CD4-positive, alpha-beta T cell treated with Interleukin-12 subunit alpha and Interleukin-12 subunit beta, for 1 hour (primary cell): ENCODE measurements around the gene SPRR1A.
"Not testable (repeated sequence)": the region's sequence is repeated elsewhere in the genome, so short reads cannot be mapped to it uniquely, and the experiment has no call there.

Experiments
- DNase-seq: peaks from one replicate; pipeline ENCODE4 v3.0.0-alpha.2; 2020

SPRR1A gene

DNA sequence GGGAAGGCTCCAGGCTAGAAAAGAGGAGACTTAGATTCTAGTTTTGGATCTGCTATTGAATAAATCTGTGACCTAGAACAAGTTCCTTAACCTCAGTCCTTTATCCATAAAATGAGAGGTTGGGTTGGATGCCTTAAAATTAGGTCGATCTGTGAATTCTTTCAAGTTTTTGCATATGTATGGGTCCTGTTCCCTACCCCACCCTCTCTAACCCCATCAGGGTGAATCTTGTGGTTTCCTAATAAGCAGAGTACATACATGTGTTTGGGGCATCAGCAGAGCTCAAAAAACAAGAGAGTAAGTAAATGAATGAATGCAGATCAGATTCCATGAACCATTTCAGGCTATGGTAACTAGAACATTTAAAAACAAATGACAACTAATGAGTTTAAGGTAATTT, 7.2 kb upstream of the SPRR1A start:
- DNase-seq, result no peak

DNA sequence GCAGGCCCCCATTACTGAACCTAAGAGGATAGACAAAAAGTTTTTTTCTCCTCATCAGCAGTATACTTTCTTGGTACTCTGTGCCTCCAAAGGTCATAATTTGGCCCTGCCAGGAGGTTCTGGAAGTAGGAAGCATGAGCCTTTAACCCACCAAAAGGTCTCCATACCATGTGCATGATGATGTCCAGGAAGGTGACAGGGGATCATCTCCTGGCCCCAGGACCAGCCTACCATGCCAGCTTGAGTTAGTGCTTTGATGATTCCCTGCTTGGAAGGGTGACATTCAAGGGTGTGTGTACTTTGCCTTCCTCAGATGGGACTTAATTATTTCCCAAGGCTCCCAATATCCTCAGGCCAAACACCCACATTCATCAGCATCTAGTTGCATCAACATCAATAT, 6.3 kb upstream of the SPRR1A start:
- no peak for DNase-seq

DNA sequence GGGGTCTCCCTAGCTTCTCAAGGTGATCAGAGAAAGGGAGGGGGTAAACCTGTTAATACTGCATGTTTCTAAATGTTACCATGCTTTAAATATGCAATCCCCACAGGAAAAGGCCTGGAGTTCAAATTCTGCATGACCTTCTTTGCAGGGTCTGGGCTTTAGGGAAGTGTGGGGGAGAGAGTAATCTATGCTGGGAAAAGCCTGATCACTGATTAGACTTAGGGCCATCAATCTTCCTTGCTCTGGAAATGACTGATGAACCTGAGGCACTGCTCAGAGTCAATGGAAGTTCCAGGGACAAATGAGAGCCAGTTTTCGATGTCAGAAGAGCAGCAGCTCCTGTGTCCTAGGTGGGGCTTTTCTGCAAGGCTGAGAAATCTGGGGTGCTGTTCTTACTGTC, 3.2 kb upstream of the SPRR1A start:
- no peak for DNase-seq

DNA sequence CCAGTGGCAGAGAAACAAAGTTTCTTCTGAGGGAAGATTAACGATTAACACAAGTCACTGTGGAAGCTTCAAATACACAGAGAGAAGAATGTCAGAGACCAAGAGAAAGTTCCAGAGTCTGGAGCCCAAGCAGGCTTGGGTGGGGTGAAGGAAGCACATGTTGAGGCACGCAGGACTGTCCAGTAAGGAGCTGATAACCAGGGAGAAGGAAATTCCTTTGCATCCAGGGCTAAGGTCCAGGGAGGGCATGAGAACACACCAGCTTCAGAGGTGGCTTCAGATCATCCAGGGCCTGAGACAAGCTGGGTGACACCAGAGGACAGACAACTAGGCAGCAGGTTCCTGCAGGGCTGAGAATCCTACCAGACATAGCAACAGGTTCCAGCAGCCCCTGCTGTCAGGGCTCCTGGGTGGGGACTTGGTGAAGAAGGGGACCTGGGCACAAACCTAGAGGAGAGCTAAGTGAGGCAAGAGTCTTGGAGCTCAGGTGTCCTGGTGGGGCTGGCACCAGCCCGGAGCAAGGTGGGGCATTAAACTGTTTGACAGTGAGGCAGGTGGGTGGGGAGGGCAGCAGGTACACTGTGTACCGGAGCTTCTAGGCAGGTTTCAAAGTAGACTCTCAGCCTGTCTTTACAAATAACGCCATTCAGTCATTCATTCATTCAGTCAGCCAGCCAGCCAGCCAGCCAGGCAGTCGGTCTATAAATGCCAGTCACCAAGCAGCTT, 2.6 kb upstream of the SPRR1A start:
- DNase-seq, result no peak

DNA sequence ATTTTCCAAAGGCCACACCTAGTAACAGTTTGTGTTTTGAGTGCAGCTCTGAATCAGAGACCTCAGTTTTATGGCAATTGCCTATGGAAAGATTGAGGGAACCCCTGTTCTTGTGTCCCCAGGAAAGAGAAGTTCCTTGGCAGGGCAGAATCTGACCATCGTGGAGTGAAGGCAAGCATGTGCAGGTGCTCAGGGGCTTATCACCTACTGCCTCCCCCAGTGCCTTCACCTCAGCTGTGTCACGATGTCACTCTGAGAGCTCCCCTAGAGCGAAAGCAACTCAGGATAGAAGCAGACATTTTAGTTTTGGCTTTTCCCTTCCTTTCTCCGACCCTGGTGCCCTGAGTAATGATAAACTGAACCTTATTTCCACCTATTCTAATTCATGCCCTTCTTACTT, 1.8 kb upstream of the SPRR1A start:
- DNase-seq, result no peak

DNA sequence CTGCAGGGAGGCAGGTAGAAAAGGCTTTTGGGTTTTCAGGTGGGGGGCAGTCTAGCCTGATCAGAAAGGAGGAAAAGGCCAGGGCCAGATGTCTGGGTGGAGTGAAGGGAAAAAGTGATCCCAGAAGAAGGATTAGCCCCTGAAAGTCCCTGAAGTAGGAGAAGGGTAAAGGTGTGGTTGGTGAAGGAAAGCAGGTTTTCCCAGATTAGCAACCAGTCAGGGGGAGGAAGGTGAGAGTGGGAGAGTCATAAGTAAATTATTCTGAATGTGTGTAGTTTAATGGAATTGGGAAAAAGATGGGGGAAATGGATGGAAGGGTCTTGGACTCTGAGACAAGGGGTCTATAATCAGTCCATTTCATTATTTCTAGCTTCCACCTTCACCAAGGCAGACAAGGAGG, 647 bp upstream of the SPRR1A start:
- DNase-seq, result no peak

DNA sequence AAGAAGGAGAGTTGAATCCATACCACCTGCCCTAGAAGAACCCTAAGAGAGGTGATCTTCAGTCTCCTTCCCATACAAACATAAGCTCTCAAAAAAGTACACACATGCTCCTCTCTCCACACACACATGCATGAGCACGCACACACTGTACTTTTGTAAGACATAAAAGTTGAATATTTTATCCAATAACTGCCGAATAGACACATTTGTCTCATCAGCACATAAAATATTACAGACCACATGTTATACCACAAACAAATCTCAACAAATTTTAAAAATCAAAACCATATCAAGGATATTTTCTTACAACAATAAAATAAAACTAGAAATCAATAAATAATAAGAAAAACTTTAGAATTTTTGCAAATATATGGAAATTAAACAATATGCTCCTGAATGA, 2.7 kb downstream of the SPRR1A start:
- no peak for DNase-seq

DNA sequence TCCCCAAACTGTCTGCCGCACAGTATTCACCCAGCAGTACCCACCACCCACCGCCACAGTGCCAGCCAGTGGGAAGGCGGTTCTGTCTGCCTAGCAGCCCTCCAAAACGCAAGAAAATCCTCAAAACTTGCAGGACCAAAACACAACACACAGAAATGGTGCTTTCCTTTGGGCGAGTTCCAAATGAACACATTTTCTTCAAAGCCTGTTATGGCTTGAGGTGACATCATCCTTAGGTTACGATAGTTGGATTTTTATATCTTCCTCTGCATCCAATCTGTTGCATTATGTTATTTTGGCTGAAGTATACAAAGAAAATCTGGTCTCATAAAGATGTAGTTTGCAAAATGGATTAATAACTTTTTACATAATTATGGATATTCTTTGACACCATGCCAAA, 9.3 kb downstream of the SPRR1A start:
- no peak for DNase-seq

DNA sequence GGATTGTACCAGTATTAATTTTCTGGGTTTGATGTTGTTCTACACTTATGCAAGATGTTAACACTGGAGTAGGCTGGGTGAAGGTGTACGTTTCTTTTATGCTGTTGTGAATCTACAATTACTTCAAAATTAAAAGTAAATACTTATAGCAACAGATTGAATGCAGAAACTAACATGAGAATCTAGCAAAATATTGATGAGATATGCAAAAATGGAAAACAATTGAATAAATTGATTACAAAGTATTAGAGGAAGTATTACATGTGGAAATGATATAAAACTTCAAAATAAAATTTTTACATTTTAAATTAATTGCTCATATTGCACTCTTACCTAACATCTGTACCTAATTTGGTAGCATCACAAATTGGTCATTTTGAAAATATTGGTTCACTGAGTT, 12.0 kb downstream of the SPRR1A start:
- DNase-seq, result no peak

DNA sequence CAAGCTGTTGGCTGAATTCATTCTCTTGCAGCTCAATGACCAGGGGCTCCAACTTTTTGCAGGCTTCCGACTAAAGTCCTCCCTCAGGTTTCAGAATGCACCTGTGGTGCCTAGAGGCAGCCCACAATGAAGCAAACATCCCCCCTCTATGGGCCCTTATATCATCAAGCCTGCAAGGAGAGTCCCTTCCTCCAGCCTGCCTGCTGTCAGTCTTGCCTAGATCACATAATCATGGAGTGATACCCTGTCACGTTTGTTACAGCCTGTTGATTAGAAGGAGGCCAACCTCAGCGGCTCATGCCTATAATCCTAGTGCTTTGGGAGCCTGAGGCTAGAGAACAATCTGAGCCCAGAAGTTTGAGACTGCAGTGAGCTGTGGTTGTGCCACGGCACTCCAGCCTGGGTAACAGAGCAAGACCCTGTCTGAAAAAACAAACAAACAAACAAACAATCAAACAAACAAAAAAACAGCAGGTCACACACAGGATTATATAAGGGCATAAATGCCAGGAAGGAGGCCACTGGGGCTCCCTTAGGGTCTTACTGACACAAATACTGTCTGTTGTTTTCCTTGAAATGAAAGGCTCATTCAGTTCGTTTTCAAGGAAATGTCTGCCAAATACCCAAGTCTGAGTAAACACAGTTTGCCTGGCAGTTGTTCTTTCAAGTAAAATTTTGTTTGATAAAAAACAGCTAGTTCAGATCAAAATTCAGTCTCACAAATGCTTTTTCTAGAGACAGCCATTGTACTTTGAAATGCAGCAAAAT, 12.9 kb downstream of the SPRR1A start:
- DNase-seq, result no peak

DNA sequence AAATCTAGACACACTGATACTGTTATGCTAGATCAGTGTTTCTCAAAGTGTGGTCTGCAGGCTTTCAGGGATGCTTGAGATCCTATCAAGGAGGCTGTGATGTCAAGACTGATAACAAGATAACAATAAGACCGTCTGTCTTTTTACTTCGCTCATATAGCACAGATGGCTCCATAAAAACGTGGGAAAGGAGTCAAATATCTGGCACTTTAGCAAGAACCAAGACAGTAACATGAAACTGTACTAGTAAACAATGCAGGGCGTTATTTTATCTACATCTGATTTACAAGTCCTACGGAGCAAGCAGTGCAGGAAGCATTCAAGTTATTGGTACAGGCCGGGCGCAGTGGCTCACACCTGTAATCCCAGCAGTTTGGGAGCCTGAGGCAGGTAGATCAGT, 14.0 kb downstream of the SPRR1A start:
- DNase-seq, result no peak

DNA sequence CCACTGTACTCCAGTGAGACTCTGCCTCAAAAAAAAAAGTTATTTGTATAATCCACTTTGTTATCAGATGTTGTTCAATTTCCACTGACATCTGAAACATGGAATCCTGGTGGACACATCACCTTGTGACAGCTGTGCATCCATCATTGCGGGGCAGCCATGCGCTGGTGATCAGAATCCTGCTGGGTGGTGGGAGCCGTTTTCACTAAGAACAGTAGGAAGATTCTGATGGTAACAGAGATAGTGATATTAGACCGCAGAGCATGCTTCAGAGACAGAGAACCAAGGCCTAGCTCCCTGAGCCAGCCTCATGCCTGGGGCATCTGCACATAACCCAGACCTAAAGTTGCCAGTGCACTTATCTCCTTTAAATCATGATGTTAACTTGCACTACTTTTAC, 14.6 kb downstream of the SPRR1A start:
- DNase-seq, result no peak

DNA sequence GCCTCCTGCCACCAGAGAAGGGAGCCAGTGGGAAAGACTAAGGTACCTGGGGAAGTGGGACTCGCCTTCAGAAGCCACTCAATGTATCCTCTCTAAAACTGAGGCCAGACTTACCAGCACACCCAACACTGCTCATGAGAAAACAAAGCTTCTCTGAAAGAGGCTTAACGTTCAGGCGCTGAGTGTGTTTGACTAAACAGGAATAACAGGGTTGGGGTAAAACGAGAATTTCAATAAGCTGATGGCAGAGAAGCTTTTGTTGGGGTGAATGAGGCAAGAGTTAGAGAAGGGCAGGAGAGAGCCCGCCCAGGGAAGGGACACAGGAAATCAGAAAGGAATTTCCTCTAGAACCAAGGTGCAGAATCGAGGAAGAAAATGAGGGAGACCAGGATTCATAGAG, 15.9 kb downstream of the SPRR1A start:
- DNase-seq, result no peak

DNA sequence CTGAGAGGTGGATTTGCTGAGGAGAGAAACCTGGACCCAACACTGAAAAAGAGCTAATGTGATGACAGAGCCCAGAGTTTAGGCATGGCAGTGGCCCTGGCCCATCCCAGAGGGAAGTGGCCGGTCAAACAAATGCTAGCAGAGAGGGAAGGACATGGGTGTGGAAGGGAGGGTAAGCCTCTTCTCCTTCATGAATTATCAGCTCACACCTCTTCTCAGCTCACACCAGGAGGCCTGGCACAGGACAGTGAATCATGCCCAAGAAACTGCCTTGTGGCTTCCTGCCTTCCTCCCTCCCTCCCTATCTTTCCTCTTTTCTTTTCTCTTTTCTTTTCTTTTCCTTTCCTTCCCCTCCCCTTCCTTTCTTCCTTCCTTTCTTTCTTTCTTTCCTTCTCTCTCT, 16.4 kb downstream of the SPRR1A start:
- no peak for DNase-seq

DNA sequence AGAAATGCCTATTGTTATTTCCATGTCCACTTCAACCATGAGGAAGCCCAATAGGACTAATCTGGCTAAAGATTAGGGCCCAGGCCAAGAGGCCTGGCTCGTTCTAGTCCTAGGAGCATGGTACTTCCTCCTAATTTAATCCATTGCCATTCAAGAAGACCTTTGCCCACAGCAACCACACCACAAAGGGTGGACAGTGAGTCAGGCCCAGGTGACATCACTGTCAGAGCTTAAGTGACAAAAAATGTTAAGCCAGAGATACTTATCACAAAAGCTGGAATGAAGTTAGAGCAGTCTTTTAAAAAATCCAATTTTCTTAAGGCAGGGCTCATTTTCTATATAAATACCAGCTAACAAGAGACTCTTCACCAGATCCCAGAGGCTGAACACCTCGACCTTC, 17.5 kb downstream of the SPRR1A start, which contains the start of gene SPRR3:
SPRR3 (plus strand) TSS at position 368 of the 400 bp plus-strand sequence. CDS start 1,272 bp downstream, outside the sequence.
- DNase-seq, result no peak

DNA sequence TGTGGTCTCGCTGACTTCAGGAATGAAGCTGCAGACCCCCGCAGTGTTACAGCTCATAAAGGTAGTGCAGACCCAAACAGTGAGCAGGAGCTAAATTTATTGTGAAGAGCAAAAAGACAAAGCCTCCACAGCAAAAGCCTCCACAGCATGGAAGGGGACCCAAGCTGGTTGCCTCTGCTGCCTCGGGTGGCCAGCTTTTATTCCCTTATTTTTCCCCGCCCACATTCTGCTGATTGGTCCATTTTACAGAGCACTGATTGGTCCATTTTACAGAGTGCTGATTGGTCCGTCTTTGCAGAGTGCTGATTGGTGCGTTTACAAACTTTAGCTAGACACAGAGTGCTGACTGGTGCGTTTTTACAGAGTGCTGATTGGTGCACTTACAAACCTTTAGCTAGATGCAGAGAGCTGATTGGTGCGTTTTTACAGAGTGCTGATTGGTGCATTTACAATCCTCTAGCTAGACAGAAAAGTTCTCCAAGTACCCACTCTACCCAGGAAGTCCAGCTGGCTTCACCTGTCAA, 27.4 kb downstream of the SPRR1A start:
- DNase-seq, result not testable (repeated sequence)

DNA sequence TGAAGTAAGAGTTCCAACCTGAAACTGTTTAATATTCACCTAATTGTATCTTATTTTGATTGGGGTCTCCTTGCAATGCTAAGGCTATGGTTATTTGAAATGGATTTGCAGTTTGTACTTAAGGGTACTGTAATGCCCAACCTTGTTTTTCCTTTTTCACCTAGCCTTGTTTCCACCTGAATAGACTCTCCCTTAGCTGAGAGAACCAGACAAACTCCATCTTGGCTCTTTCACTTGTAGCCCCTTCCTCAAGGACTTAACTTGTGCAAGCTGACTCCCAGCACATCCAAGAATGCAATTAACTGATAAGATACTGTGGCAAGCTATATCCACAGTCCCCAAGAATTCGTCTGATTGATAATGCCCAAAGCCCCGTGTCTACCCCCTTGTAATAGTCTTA, 37.9 kb downstream of the SPRR1A start:
- not testable (repeated sequence) for DNase-seq

DNA sequence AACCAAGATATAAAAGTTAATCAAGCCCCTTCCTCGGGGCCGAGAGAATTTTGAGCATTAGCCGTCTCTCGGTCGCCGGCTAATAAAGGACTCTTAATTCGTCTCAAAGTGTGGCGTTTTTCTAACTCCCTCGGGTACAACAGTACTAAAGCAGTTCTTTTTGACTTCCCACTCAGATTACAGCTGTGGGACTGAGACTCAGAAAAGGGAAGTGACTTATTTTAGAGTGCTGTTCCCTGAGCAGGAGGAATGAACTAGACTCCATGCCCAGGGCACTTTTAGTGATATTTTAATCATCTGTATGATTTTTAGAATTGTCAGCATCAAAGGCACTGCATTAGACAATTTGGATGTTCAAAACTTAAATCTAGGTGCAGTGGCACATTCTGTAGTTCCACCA, 38.5 kb downstream of the SPRR1A start:
- DNase-seq, result not testable (repeated sequence)

DNA sequence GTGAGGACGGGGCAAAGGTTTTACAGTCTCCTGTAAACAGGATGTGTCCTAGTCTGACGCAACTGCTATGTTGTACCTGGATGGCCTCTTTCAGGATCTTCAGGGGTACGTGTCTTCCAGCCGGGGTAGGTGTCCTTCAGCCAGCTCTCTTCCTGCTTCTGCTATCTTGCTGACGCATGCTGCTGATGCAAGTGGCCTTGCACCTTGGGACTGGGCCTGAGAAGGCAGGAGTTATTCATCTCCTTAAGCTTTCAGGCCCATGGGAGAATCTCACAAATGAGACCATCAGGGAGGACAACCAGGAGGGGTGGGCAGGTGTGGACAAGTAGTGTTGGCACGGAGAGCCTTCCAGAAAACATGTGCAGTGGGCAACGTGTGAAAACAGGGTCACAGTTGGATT, 39.2 kb downstream of the SPRR1A start:
- no peak for DNase-seq

DNA sequence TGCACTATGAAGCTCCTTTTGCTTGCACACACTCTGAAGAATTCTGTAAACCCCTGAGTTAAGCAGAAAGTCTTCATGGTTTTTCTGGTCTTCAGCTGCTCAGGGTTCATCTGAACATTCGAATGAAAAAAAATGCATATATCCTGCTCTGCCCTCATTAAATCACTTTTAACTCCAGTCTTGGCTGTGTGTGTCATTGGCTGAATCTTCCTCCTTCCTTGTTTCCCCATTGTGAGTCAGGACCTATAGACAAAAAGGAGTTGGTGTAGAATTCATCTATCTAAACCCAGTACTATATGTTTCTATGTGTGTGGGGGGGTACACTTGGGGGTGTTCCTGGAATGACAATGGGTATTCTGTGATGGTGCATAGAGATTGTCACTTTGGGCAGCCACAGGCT, 40.5 kb downstream of the SPRR1A start:
- DNase-seq, result no peak

DNA sequence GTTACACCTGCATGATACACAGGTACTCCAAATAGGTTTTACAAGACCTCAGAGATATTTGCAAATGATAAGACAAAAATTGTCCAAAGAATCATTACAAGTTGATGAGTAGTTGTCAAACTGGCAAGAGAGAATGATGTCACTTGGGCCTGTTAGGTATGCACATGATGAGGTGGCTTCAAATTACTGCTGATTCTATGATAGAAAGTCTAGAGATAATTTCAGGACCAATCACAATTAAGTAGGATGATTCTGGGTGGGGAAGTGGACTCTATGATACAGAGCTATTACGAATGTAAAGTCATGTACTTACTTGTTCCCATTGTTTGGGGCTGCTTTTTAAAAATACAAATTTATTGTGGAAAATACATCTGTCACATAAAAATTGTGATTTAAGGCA, 41.9 kb downstream of the SPRR1A start:
- DNase-seq, result no peak

DNA sequence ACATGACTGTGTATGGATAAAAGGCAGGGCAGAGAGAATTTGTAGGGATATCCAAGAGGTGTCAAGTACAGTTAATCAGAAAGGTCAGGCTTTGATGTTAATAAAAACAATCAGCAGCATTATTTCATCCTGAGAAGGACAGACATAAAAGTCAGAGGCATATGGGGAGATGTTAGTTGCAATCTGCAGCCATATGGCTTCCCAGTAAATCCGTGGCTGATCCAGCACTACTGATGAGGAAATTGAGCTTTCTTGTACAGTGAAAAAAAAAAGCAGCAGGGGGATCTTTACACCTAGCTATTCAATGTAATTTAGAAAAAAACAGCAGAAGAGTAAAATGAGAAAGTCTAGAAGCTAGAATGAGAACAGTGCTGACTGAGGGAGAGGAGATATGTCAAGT, 44.9 kb downstream of the SPRR1A start:
- no peak for DNase-seq

DNA sequence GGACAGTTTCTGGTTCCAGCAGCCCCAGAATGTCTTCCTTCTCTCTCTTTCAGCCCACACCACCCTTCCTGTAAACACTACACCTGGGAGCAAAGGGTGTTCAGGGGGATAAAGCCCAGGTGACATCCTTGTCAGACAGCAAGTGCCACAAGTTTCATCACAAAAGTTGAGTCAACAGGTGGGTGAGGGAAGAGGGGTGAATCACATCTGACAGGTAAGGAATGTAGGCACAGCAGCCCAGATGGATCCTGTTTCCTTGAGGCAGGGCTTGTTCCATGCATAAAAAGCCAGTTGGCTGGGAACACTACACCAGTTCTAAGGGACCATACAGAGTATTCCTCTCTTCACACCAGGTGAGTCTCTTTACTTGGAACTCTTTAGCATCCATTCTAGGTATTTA, 47.0 kb downstream of the SPRR1A start, which contains the start of gene SPRR1B:
SPRR1B (plus strand) TSS at position 309 of the 400 bp plus-strand sequence. CDS start 1,143 bp downstream, outside the sequence.
- no peak for DNase-seq

DNA sequence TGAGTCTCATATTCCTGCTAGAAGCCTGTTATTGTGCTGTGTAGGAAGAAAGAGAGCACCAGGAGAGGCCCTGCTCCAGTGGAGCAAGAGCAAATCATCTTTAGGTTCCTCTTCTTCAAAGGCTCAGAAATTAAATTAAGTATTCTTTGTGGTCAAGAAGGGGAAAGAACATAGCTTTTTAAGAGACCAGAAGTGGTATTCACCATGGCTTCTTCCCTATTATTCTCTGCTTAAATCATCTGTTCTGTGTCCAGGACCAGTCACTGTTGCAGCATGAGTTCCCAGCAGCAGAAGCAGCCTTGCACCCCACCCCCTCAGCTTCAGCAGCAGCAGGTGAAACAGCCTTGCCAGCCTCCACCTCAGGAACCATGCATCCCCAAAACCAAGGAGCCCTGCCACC, 48.2 kb downstream of the SPRR1A start:
- DNase-seq, result no peak
